ENCODE data around the gene TPCN2. TPM values are rescaled to one million over a fixed set of nuclear protein-coding genes. Genes with fewer than 3 reads are reported as not detected.
A peak's percentile ranks its signal among the peaks of the same experiment; 100 is the strongest.

The TPCN2 gene
- total RNA-seq, 3 donors from 2014 or later, result 5.8 to 8.4 (median 7.1) TPM

GRCh38 chr11:69114811-69115523 lies 66.2 kb downstream of the TPCN2 start:
- H3K4me3 Mint-ChIP-seq, result no peak overlapping the region
- ATAC-seq (no peak), DNase-seq (no peak)
- H3K4me1 Mint-ChIP-seq (ENCODE audit: low read depth), result no peaks in the 10 kb centered on the region
- H3K9me3 Mint-ChIP-seq, result peaks cover 6% of the 10 kb centered on the region
- H3K27me3 Mint-ChIP-seq (ENCODE audit: low read depth), result no peaks in the 10 kb centered on the region
- peaks cover 2% of the 10 kb centered on the region for H3K36me3 Mint-ChIP-seq (ENCODE audit: insufficient read depth)

- ATAC-seq, result no peak
- peaks cover 2% of the 10 kb centered on the region for H3K4me1 Mint-ChIP-seq (ENCODE audit: low read depth)
- no peak overlapping the region for H3K4me3 Mint-ChIP-seq
- no peaks in the 10 kb centered on the region for H3K36me3 Mint-ChIP-seq (ENCODE audit: insufficient read depth)
- no peaks in the 10 kb centered on the region for H3K27me3 Mint-ChIP-seq (ENCODE audit: low read depth)
- H3K9me3 Mint-ChIP-seq, result no peaks in the 10 kb centered on the region
- DNase-seq, result no peak
Observed at GRCh38 chr11:69115586-69116560, 67.1 kb downstream of the TPCN2 start.

- Mint-ChIP-seq H3K27me3 (ENCODE audit: low read depth) (no peaks in the 10 kb centered on the region), H3K4me3 (no peak overlapping the region), H3K9me3 (no peaks in the 10 kb centered on the region), H3K36me3 (ENCODE audit: insufficient read depth) (no peaks in the 10 kb centered on the region), H3K4me1 (ENCODE audit: low read depth) (peaks cover 8% of the 10 kb centered on the region)
- DNase-seq (no peak), ATAC-seq (no peak)
Observed at GRCh38 chr11:69116671-69117070, 67.9 kb downstream of the TPCN2 start.

GRCh38 chr11:69119190-69119589 lies 70.5 kb downstream of the TPCN2 start:
- H3K4me3 Mint-ChIP-seq, result no peak overlapping the region
- DNase-seq, result no peak
- no peak for ATAC-seq
- no peaks in the 10 kb centered on the region for H3K9me3 Mint-ChIP-seq
- H3K36me3 Mint-ChIP-seq (ENCODE audit: insufficient read depth), result no peaks in the 10 kb centered on the region
- H3K4me1 Mint-ChIP-seq (ENCODE audit: low read depth), result peaks cover 31% of the 10 kb centered on the region
- H3K27me3 Mint-ChIP-seq (ENCODE audit: low read depth), result no peaks in the 10 kb centered on the region

- H3K9me3 Mint-ChIP-seq, result no peaks in the 10 kb centered on the region
- DNase-seq, result no peak
- no peaks in the 10 kb centered on the region for H3K36me3 Mint-ChIP-seq (ENCODE audit: insufficient read depth)
- no peak for ATAC-seq
- H3K4me3 Mint-ChIP-seq, result no peak overlapping the region
- peaks cover 38% of the 10 kb centered on the region for H3K4me1 Mint-ChIP-seq (ENCODE audit: low read depth)
- no peaks in the 10 kb centered on the region for H3K27me3 Mint-ChIP-seq (ENCODE audit: low read depth)
Observed at GRCh38 chr11:69120096-69120875, 71.6 kb downstream of the TPCN2 start.

GRCh38 chr11:69121021-69121420 lies 72.3 kb downstream of the TPCN2 start:
- ATAC-seq (no peak), DNase-seq (no peak)
- H3K36me3 Mint-ChIP-seq (ENCODE audit: insufficient read depth), result no peaks in the 10 kb centered on the region
- no peaks in the 10 kb centered on the region for H3K27me3 Mint-ChIP-seq (ENCODE audit: low read depth)
- H3K4me1 Mint-ChIP-seq (ENCODE audit: low read depth), result peaks cover 38% of the 10 kb centered on the region
- H3K9me3 Mint-ChIP-seq, result no peaks in the 10 kb centered on the region
- no peak overlapping the region for H3K4me3 Mint-ChIP-seq

- H3K9me3 Mint-ChIP-seq, result no peaks in the 10 kb centered on the region
- DNase-seq, result no peak
- peaks cover 38% of the 10 kb centered on the region for H3K4me1 Mint-ChIP-seq (ENCODE audit: low read depth)
- no peak overlapping the region for H3K4me3 Mint-ChIP-seq
- no peaks in the 10 kb centered on the region for H3K36me3 Mint-ChIP-seq (ENCODE audit: insufficient read depth)
- no peaks in the 10 kb centered on the region for H3K27me3 Mint-ChIP-seq (ENCODE audit: low read depth)
- ATAC-seq, result no peak
Observed at GRCh38 chr11:69121621-69122325, 73.0 kb downstream of the TPCN2 start.

- Mint-ChIP-seq H3K4me1 (ENCODE audit: low read depth) (peaks cover 38% of the 10 kb centered on the region), H3K4me3 (no peak overlapping the region), H3K36me3 (ENCODE audit: insufficient read depth) (no peaks in the 10 kb centered on the region), H3K9me3 (no peaks in the 10 kb centered on the region), H3K27me3 (ENCODE audit: low read depth) (no peaks in the 10 kb centered on the region)
- DNase-seq (no peak), ATAC-seq (no peak)
Observed at GRCh38 chr11:69122326-69122629, 73.5 kb downstream of the TPCN2 start.

GRCh38 chr11:69122630-69123431 lies 74.1 kb downstream of the TPCN2 start:
- no peaks in the 10 kb centered on the region for H3K36me3 Mint-ChIP-seq (ENCODE audit: insufficient read depth)
- peak; percentile 83 to 86 for ATAC-seq
- H3K4me3 Mint-ChIP-seq, result peak overlapping the region; percentile 48
- no peaks in the 10 kb centered on the region for H3K27me3 Mint-ChIP-seq (ENCODE audit: low read depth)
- DNase-seq, result peak; percentile 78
- H3K9me3 Mint-ChIP-seq, result no peaks in the 10 kb centered on the region
- peaks cover 38% of the 10 kb centered on the region for H3K4me1 Mint-ChIP-seq (ENCODE audit: low read depth)

GRCh38 chr11:69123593-69124545 lies 75.1 kb downstream of the TPCN2 start:
- H3K4me3 Mint-ChIP-seq, result peak overlapping the region; percentile 31
- DNase-seq (no peak), ATAC-seq (peak; percentile 2 to 12)
- no peaks in the 10 kb centered on the region for H3K27me3 Mint-ChIP-seq (ENCODE audit: low read depth)
- H3K9me3 Mint-ChIP-seq, result peaks cover 5% of the 10 kb centered on the region
- H3K4me1 Mint-ChIP-seq (ENCODE audit: low read depth), result peaks cover 38% of the 10 kb centered on the region
- no peaks in the 10 kb centered on the region for H3K36me3 Mint-ChIP-seq (ENCODE audit: insufficient read depth)

- DNase-seq (no peak), ATAC-seq (no peak)
- Mint-ChIP-seq H3K4me1 (ENCODE audit: low read depth) (peaks cover 41% of the 10 kb centered on the region), H3K27me3 (ENCODE audit: low read depth) (no peaks in the 10 kb centered on the region), H3K9me3 (peaks cover 8% of the 10 kb centered on the region), H3K36me3 (ENCODE audit: insufficient read depth) (peaks cover 2% of the 10 kb centered on the region), H3K4me3 (no peak overlapping the region)
Observed at GRCh38 chr11:69125861-69126260, 77.1 kb downstream of the TPCN2 start.

GRCh38 chr11:69126286-69126685 lies 77.6 kb downstream of the TPCN2 start:
- Mint-ChIP-seq H3K4me3 (no peak overlapping the region), H3K36me3 (ENCODE audit: insufficient read depth) (peaks cover 2% of the 10 kb centered on the region), H3K9me3 (peaks cover 8% of the 10 kb centered on the region), H3K4me1 (ENCODE audit: low read depth) (peaks cover 41% of the 10 kb centered on the region), H3K27me3 (ENCODE audit: low read depth) (no peaks in the 10 kb centered on the region)
- ATAC-seq (no peak), DNase-seq (no peak)

Data from activated T-cell treated with anti-CD3 and anti-CD28 coated beads, Interleukin-2, amount 50 U/mL, for 4 hours (primary cell).